GM12878 (cell line): ENCODE data around the gene AGBL4. TPM values are rescaled to one million over a fixed set of nuclear protein-coding genes. Genes with fewer than 3 reads are reported as not detected.
A peak's percentile ranks its signal among the peaks of the same experiment; 100 is the strongest.

Source experiments
- ATAC-seq: fragments of 200-7000 bp; cut with Tn5 transposase; 3 replicates; pipeline ENCODE4 v1.9.1; 2020; ENCODE audit warnings: mild to moderate bottlenecking, moderate library complexity
- BruUV-seq: library from RNA; stranded (reverse); fragments of 400-500 nt; replicated peaks from 2 replicates; lab custom pipeline; 2021; lab: Mats Ljungman, UMichigan
- CTCF ChIA-PET: fragments of 300-600 bp; sonication (Branson Sonifier 250); formaldehyde crosslinking; extraction: SDS; loops from one replicate; lab custom pipeline; 2021; ENCODE audit warnings: inconsistent platforms; lab: Yijun Ruan, JAX
- POLR2A ChIA-PET: fragments of 350-600 bp; formaldehyde crosslinking; extraction: SDS; loops from one replicate; lab custom pipeline; 2021; ENCODE audit warnings: inconsistent platforms; lab: Charles Lee
- RAD21 ChIA-PET: fragments of 300-600 bp; sonication (Branson Sonifier 250); formaldehyde crosslinking; loops from one replicate; lab custom pipeline; 2023; ENCODE audit warnings: antibody characterized with exemption; ENCODE audit not compliant: unreplicated experiment; lab: Charles Lee
- SMC1A ChIA-PET: fragments of 300-600 bp; sonication (Branson Sonifier 250); formaldehyde crosslinking; loops from one replicate; lab custom pipeline; 2023; ENCODE audit not compliant: unreplicated experiment, uncharacterized antibody; lab: Charles Lee
- DNase-seq: peaks from one replicate; pipeline ENCODE4 v3.0.0-alpha.2; 2011; ENCODE audit warnings: low read depth, low spot score
- FAIRE-seq: peaks from 3 replicates; lab custom pipeline; 2011; peaks lifted over from hg19 to GRCh38; lab: Jason Lieb, UNC
- H2AFZ ChIP-seq: 2 replicates; pipeline ENCODE4 v1.6.0; 2011; ENCODE audit warnings: low read depth, low read length, control low read depth; ENCODE audit not compliant: control insufficient read depth
- H3K27ac ChIP-seq: 2 replicates; pipeline ENCODE4 v1.5.1; 2011; ENCODE audit warnings: control low read depth; ENCODE audit not compliant: control insufficient read depth, insufficient read depth
- H3K27me3 ChIP-seq, 2 experiments: replicated peaks in 1 of 2; 2 replicates each; pipeline versions ENCODE4 v1.6.0 to v1.6.1; 2011; ENCODE audit warnings: low read length in 1 of 2; ENCODE audit not compliant: control insufficient read depth in 2 of 2, insufficient read depth in 2 of 2
- H3K36me3 ChIP-seq, 2 experiments: 2 replicates each; pipeline ENCODE4 v1.5.1; 2011; ENCODE audit warnings: low read length in 1 of 2; ENCODE audit not compliant: control insufficient read depth in 2 of 2, insufficient read depth in 2 of 2
- H3K4me1 ChIP-seq: 2 replicates; pipeline ENCODE4 v1.6.1; 2011; ENCODE audit warnings: mild to moderate bottlenecking, low read length, moderate library complexity, mixed read lengths; ENCODE audit not compliant: control insufficient read depth, insufficient read depth
- H3K4me2 ChIP-seq: 2 replicates; pipeline ENCODE4 v1.6.0; 2011; ENCODE audit warnings: control low read depth; ENCODE audit not compliant: control insufficient read depth, insufficient read depth
- H3K4me3 ChIP-seq: fragments of 200-600 bp; sonication (generic); 2 replicates; pipeline ENCODE4 v1.5.1; 2016
- H3K79me2 ChIP-seq: 2 replicates; pipeline ENCODE4 v1.6.0; 2011; ENCODE audit warnings: low read length; ENCODE audit not compliant: control insufficient read depth, insufficient read depth
- H3K9ac ChIP-seq: 2 replicates; pipeline ENCODE4 v1.8.0; 2011; ENCODE audit warnings: low read length, control low read depth, mixed read lengths; ENCODE audit not compliant: control insufficient read depth, insufficient read depth
- H3K9me3 ChIP-seq: replicated peaks from 3 replicates; pipeline ENCODE4 v1.5.1; 2011; ENCODE audit warnings: mild to moderate bottlenecking, low read length; ENCODE audit not compliant: control insufficient read depth, insufficient read depth
- H4K20me1 ChIP-seq: 2 replicates; pipeline ENCODE4 v1.6.0; 2011; ENCODE audit not compliant: control insufficient read depth, insufficient read depth
- ASH2L ChIP-seq: fragments of 300-600, 200-600 bp; sonication (generic); IDR thresholded peaks from 2 replicates; pipeline ENCODE4 v1.6.1; 2017; ENCODE audit warnings: low read depth, mild to moderate bottlenecking, borderline replicate concordance
- CEBPZ ChIP-seq: fragments of 150-350 bp; IDR thresholded peaks from 2 replicates; pipeline ENCODE4 v1.6.1; 2016; ENCODE audit warnings: low read depth, low read length
- CTCF ChIP-seq, 3 experiments: IDR thresholded peaks in 2 of 3; conservative IDR thresholded peaks in 1 of 3; 2 replicates each; pipeline ENCODE4 v1.5.1; 2011; ENCODE audit warnings: low read depth in 3 of 3, low read length in 3 of 3, mild to moderate bottlenecking in 3 of 3, control low read depth in 2 of 3, moderate library complexity in 2 of 3, inconsistent platforms in 1 of 3, mixed read lengths in 1 of 3; ENCODE audit not compliant: control insufficient read depth in 2 of 3, insufficient read depth in 1 of 3; ENCODE audit errors: extremely low read depth in 1 of 3
- EED ChIP-seq: sonication (generic); IDR thresholded peaks from 2 replicates; pipeline ENCODE4 v1.6.1; 2016; ENCODE audit warnings: antibody characterized with exemption, low read depth
- FOXK2 ChIP-seq: fragments of 450-650 bp; IDR thresholded peaks from 2 replicates; pipeline ENCODE4 v1.6.1; 2017; ENCODE audit warnings: mild to moderate bottlenecking, moderate library complexity
- RAD21 ChIP-seq: IDR thresholded peaks from 2 replicates; pipeline ENCODE4 v1.6.1; 2011; ENCODE audit warnings: mild to moderate bottlenecking, low read depth, low read length, moderate library complexity; ENCODE audit not compliant: insufficient read depth
- SMC3 ChIP-seq: IDR thresholded peaks from 2 replicates; pipeline ENCODE4 v1.6.1; 2011; ENCODE audit warnings: low read length, improper control_type of control experiment, borderline replicate concordance
- YY1 ChIP-seq: IDR thresholded peaks from 2 replicates; pipeline ENCODE4 v1.6.1; 2011; ENCODE audit warnings: low read depth, mild to moderate bottlenecking, low read length
- WGBS: methylation state at CpG from one replicate; pipeline ENCODE4 v1.1.6; 2016; ENCODE audit warnings: low lambda C conversion rate; ENCODE audit not compliant: insufficient replicate concordance, insufficient coverage; ENCODE audit errors: missing lambda C conversion rate; 5-methylcytosine and 5-hydroxymethylcytosine counted together
- in situ Hi-C: fragments of 300-500 bp; cut with MboI; formaldehyde crosslinking; loops from 9 replicates; pipeline ENCODE4 v1.14.3; 2018; ENCODE audit warnings: mixed read lengths
- intact Hi-C: fragments of 100-400 bp; cut with micrococcal nuclease; formaldehyde crosslinking; loops from one replicate; pipeline ENCODE4 v1.14.2; 2022; ENCODE audit not compliant: unreplicated experiment
- polyA plus RNA-seq, 11 experiments: library from polyadenylated mRNA; depleted of rRNA in 4 of 11; unstranded in 6 of 11; stranded (reverse) in 5 of 11; fragments of >200 nt; fragmentation: Nextera tagmentation in 4 of 11; fragmentation: Illumina TruSeq in 1 of 11; extraction: Ambion mirVana in 4 of 11; extraction: Trizol in 1 of 11; gene quantifications; 1 replicate in 1 of 11; 2 replicates in 10 of 11; pipeline versions ENCODE4 v1.2.1 to v1.2.3, GENCODE V29; 2011 to 2016; ENCODE audit warnings: inconsistent platforms in 2 of 11, missing spikeins in 2 of 11, low read depth in 1 of 11
- total RNA-seq, 4 experiments: library from RNA; depleted of rRNA in 3 of 4; stranded (reverse); fragments of >200 nt in 3 of 4; fragmentation: Illumina TruSeq in 1 of 4; extraction: Trizol in 1 of 4; gene quantifications; 2 replicates each; pipeline versions ENCODE4 v1.2.1 to v1.2.3, GENCODE V29; 2013 to 2021

Gene AGBL4
- total and polyA plus RNA-seq, 10 of the 15 experiments (the other 5 are each of a cell fraction or from before 2014, with no cell fraction given) = 0.31 TPM; not detected in 9

- Histone ChIP-seq H2AFZ (no peak overlapping the region), H3K27me3 (no peaks in the 10 kb centered on the region), H3K79me2 (no peaks in the 10 kb centered on the region), H3K4me2 (no peak overlapping the region), H3K27ac (no peak overlapping the region), H3K9me3 (no peaks in the 10 kb centered on the region), H3K4me1 (no peaks in the 10 kb centered on the region), H4K20me1 (no peaks in the 10 kb centered on the region; the same call in 1 of the 2 replicates), H3K4me3 (no peak overlapping the region), H3K9ac (no peak overlapping the region), H3K36me3 (no peaks in the 10 kb centered on the region)
- POLR2A ChIA-PET = no interaction called here
- SMC1A ChIA-PET = interaction anchor here (1.9 kb wide), 1 partner anchor 121 kb away, joined by 4 read pairs; no protein-coding TSS in a partner anchor
- FAIRE-seq (no peak), DNase-seq (no peak), ATAC-seq (peak; percentile 85)
- no TSS peak for BruUV-seq
- 8% methylated on average over 5 of the region's 5 CpGs for WGBS
- intact Hi-C loops (loop anchor here (1.0 kb wide), 2 partner anchors 120 to 125 kb away; no protein-coding TSS in a partner anchor), in situ Hi-C loops (no loop called here)
- TF ChIP-seq FOXK2 = no peak
- TF ChIP-seq RAD21 = peak; percentile 46
- TF ChIP-seq SMC3 = peak; percentile 67; the same call in 1 of the 2 replicates
- no peak for TF ChIP-seq ASH2L
- TF ChIP-seq CTCF (IDR thresholded peaks at IDR 0.05 in 2 of 3, conservative IDR thresholded peaks at IDR 0.05 in 1 of 3; ENCODE audit: control insufficient read depth in 2 of 3, extremely low read depth in 1 of 3, insufficient read depth in 1 of 3, low read depth in 3 of 3, low read length in 3 of 3) = peak; percentile 81 to 89 (median 87)
- 0 out of 2 replicates have a peak, but pooled peaks have one; percentile 34 for TF ChIP-seq YY1
- TF ChIP-seq CEBPZ = no peak
- TF ChIP-seq EED = no peak
- CTCF ChIA-PET = interaction anchor here (0.7 to 5.6 kb wide), 18 partner anchors 9 to 1669 kb away, joined by 3 to 65 read pairs (median 4); no protein-coding TSS in a partner anchor
- RAD21 ChIA-PET = interaction anchor here (1.7 to 3.7 kb wide), 2 partner anchors 17 to 20 kb away, joined by 4 to 14 read pairs; no protein-coding TSS in a partner anchor
These were observed 1326.6 kb downstream of the AGBL4 start for GRCh38 chr1:48697066-48697707.
